ENCODE data around the gene MYL12A.
"Not testable (repeated sequence)": the region's sequence is repeated elsewhere in the genome, so short reads cannot be mapped to it uniquely, and the experiment has no call there.

The MYL12A gene

GRCh38 chr18:3247240-3248061, at the start of gene MYL12A:
Gene MYL12A, plus strand, starts transcription at chr18:3247801. Its CDS starts 5,447 bp downstream, at chr18:3253248.
- DNase-seq, result peak; percentile 99

GRCh38 chr18:3198260-3198860, 49.2 kb upstream of the MYL12A start:
- not testable (repeated sequence) for DNase-seq

GRCh38 chr18:3199942-3200645, 47.5 kb upstream of the MYL12A start:
- no peak for DNase-seq

- DNase-seq, result no peak
Observed at GRCh38 chr18:3205239-3205638, 42.4 kb upstream of the MYL12A start.

GRCh38 chr18:3207565-3207964, 40.0 kb upstream of the MYL12A start:
- no peak for DNase-seq

- peak; percentile 61 for DNase-seq
Observed at GRCh38 chr18:3209859-3210569, 37.6 kb upstream of the MYL12A start.

- no peak for DNase-seq
Observed at GRCh38 chr18:3211236-3211992, 36.2 kb upstream of the MYL12A start.

GRCh38 chr18:3212657-3213056, 34.9 kb upstream of the MYL12A start:
- DNase-seq, result no peak

- DNase-seq, result peak; percentile 86
Observed at GRCh38 chr18:3213300-3214059, 34.1 kb upstream of the MYL12A start.

- DNase-seq, result no peak
Observed at GRCh38 chr18:3214855-3215637, 32.6 kb upstream of the MYL12A start.

GRCh38 chr18:3216987-3217386, 30.6 kb upstream of the MYL12A start:
- no peak for DNase-seq

GRCh38 chr18:3217948-3218647, 29.5 kb upstream of the MYL12A start:
- peak; percentile 30 for DNase-seq

- no peak for DNase-seq
Observed at GRCh38 chr18:3218819-3219218, 28.8 kb upstream of the MYL12A start.

GRCh38 chr18:3219241-3219630, 28.4 kb upstream of the MYL12A start:
- DNase-seq, result no peak

- DNase-seq, result no peak
Observed at GRCh38 chr18:3219631-3220335, 27.8 kb upstream of the MYL12A start, which contains the start of gene MYOM1. Gene MYOM1, minus strand, starts transcription at chr18:3219968. Its CDS starts 4,745 bp downstream, at chr18:3215223.

- not testable (repeated sequence) for DNase-seq
Observed at GRCh38 chr18:3220868-3221267, 26.7 kb upstream of the MYL12A start.

GRCh38 chr18:3221496-3221895, 26.1 kb upstream of the MYL12A start:
- no peak for DNase-seq

GRCh38 chr18:3223356-3223755, 24.2 kb upstream of the MYL12A start:
- DNase-seq, result no peak

GRCh38 chr18:3224223-3224622, 23.4 kb upstream of the MYL12A start:
- no peak for DNase-seq
